ENCODE data around the gene RXRB. TPM values are rescaled to one million over a fixed set of nuclear protein-coding genes. Genes with fewer than 3 reads are reported as not detected.

RXRB gene
- polyA plus RNA-seq, 1 of the 3 experiments (the other 2 are of a cell fraction) = 45.8 TPM

- no peak for TF ChIP-seq PBX3 (IDR thresholded peaks at IDR 0.05)
- TF ChIP-seq REST (IDR thresholded peaks at IDR 0.05; ENCODE audit: low read depth, low read length) = no peak
- TF ChIP-seq RXRA (IDR thresholded peaks at IDR 0.05; ENCODE audit: borderline replicate concordance, low read depth) = no peak
- TF ChIP-seq TAF1 (IDR thresholded peaks at IDR 0.05; ENCODE audit: borderline replicate concordance, low read depth, low read length) = no peak
- TF ChIP-seq MAX (IDR thresholded peaks at IDR 0.05; ENCODE audit: low read depth) = no peak
- TF ChIP-seq ELF1 (IDR thresholded peaks at IDR 0.05) = no peak
- no peak for TF ChIP-seq RFX5 (IDR thresholded peaks at IDR 0.05; ENCODE audit: low read length)
These were observed 30.9 kb downstream of the RXRB start (continued) for GRCh38 chr6:33169291-33170175.

GRCh38 chr6:33168639-33169038, 31.8 kb downstream of the RXRB start:
- Histone ChIP-seq H3K9me2 (no peaks in the 10 kb centered on the region), H2AFZ (ENCODE audit: low read depth) (no peak overlapping the region), H3K9me3 (no peaks in the 10 kb centered on the region), H3F3A (replicated peaks; ENCODE audit: insufficient read depth) (no peaks in the 10 kb centered on the region), H3K27ac (ENCODE audit: low read depth in 2 of 2, low read length in 1 of 2) (no peak overlapping the region), H3K4me1 (ENCODE audit: control insufficient read depth in 1 of 2, insufficient read depth in 2 of 2, low read depth in 1 of 2, low read length in 1 of 2) (no peaks in the 10 kb centered on the region), H3K4me2 (no peak overlapping the region), H3K27me3 (ENCODE audit: insufficient read depth) (no peaks in the 10 kb centered on the region), H3K79me2 (ENCODE audit: insufficient read depth) (no peaks in the 10 kb centered on the region), H3K9ac (no peak overlapping the region), H3K36me3 (replicated peaks in 1 of 2; ENCODE audit: control insufficient read depth in 1 of 2, insufficient read depth in 2 of 2, low read length in 1 of 2) (no peaks in the 10 kb centered on the region), H3K4me3 (ENCODE audit: low read depth in 2 of 2, low read length in 1 of 2) (no peak overlapping the region), H4K20me1 (ENCODE audit: insufficient read depth) (no peaks in the 10 kb centered on the region)
- TF ChIP-seq FOSL2 (IDR thresholded peaks at IDR 0.05; ENCODE audit: borderline replicate concordance, low read depth) = no peak
- TF ChIP-seq RXRA (IDR thresholded peaks at IDR 0.05; ENCODE audit: borderline replicate concordance, low read depth) = no peak
- no peak for TF ChIP-seq REST (IDR thresholded peaks at IDR 0.05; ENCODE audit: low read depth, low read length)
- no peak for TF ChIP-seq MEF2A (IDR thresholded peaks at IDR 0.05; ENCODE audit: borderline replicate concordance, low read depth)
- TF ChIP-seq GATA2 (CRISPR knock-in tag; IDR thresholded peaks at IDR 0.05) = no peak
- ChIA-PET POLR2A (no interaction called here), CTCF (interaction anchor here (1.2 kb wide), 1 partner anchor 80 kb away, joined by 3 read pairs; no protein-coding TSS in a partner anchor)
- DNase-seq = no peak
- WGBS (ENCODE audit: low lambda C conversion rate) = 27% methylated on average over 2 of the region's 5 CpGs

Data from SK-N-SH (cell line).